ENCODE data around the gene BTG1. TPM values are rescaled to one million over a fixed set of nuclear protein-coding genes. Genes with fewer than 3 reads are reported as not detected.

Gene BTG1
- total RNA-seq, 2 experiments from 2014 or later: 32.8 to 93.4 TPM

DNA sequence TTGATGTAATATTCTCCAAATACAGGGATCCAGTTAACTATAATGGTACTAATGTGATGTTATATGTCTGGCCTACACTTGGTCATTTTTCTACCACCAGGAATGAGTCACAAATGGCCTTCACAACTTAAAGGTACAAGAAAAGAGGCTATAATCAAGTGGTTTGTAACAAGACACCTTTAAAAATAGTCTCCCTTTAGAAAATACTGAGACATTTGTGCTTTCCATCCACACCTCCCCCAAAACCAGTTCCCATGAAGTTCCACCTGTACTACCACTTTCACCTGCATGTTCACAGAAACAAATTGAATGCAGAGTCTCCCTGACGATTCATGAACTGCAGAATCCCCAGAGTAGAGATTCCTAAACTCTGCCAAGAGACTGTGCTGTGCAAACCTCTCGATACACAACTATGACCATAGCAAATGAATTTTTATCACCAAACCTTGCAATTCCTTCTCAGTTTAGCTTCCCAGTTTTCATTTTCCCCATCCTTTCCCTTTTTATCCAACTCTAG is 6.0 kb downstream of the BTG1 start:
- Histone ChIP-seq H3K36me3 (ENCODE audit: insufficient read depth, low read length) (peaks cover 98% of the 10 kb centered on the region), H3K4me1 (ENCODE audit: insufficient read depth, low read length, poor library complexity, severe bottlenecking) (peaks cover 51% of the 10 kb centered on the region), H3K27ac (ENCODE audit: low read depth, low read length, poor library complexity, severe bottlenecking) (no peak overlapping the region), H3K79me2 (ENCODE audit: insufficient read depth, low read depth, low read length) (peaks cover 100% of the 10 kb centered on the region), H2AFZ (ENCODE audit: low read length) (no peak overlapping the region), H4K20me1 (ENCODE audit: insufficient read depth, low read length) (peaks cover 91% of the 10 kb centered on the region), H3K9me3 (ENCODE audit: low read length) (no peaks in the 10 kb centered on the region), H3K4me2 (ENCODE audit: low read length) (peak overlapping the region; percentile 98), H3K4me3 (ENCODE audit: low read depth, low read length, poor library complexity, severe bottlenecking) (peak overlapping the region; percentile 86), H3K9me2 (ENCODE audit: insufficient read depth, low read length) (no peaks in the 10 kb centered on the region)
- TF ChIP-seq EZH2phosphoT487 (IDR thresholded peaks at IDR 0.05; ENCODE audit: borderline replicate concordance, low read depth, low read length): no peak
- TF ChIP-seq, protein P1, sequence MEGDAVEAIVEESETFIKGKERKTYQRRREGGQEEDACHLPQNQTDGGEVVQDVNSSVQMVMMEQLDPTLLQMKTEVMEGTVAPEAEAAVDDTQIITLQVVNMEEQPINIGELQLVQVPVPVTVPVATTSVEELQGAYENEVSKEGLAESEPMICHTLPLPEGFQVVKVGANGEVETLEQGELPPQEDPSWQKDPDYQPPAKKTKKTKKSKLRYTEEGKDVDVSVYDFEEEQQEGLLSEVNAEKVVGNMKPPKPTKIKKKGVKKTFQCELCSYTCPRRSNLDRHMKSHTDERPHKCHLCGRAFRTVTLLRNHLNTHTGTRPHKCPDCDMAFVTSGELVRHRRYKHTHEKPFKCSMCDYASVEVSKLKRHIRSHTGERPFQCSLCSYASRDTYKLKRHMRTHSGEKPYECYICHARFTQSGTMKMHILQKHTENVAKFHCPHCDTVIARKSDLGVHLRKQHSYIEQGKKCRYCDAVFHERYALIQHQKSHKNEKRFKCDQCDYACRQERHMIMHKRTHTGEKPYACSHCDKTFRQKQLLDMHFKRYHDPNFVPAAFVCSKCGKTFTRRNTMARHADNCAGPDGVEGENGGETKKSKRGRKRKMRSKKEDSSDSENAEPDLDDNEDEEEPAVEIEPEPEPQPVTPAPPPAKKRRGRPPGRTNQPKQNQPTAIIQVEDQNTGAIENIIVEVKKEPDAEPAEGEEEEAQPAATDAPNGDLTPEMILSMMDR (conservative IDR thresholded peaks at IDR 0.05; ENCODE audit: low read length): no peak
- no peak for DNase-seq (ENCODE audit: low spot score)
- no TSS peak for BruUV-seq (replicated peaks)
- POLR2A ChIA-PET: no interaction called here
- CTCF ChIA-PET (ENCODE audit: unreplicated experiment): no interaction called here
- intact Hi-C loops (cut with micrococcal nuclease; ENCODE audit: unreplicated experiment): loop anchor here (5.0 kb wide), 2 partner anchors 147 to 327 kb away; no protein-coding TSS in a partner anchor

DNA sequence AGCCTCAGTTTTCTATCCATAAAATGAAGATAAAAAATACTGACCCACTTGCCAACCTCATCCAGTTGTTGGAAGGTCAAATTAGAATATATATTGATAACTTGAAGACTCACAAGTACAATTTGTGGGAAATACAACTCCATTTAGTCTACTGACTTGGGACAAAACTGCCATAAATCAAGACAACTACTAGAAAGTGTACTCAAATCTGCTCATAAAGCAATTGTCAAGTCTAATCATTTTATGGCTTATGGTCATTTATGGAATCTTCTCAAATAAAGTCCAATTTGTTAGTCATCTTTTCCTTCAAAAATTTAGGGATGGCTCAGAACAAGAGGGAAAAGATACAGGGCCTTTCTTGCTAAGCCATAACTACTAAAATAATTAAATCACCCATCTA is 7.0 kb downstream of the BTG1 start:
- no peaks in the 10 kb centered on the region for H3K9me3 ChIP-seq (ENCODE audit: low read length)
- no peaks in the 10 kb centered on the region for H3K9me2 ChIP-seq (ENCODE audit: insufficient read depth, low read length)
- no peak overlapping the region for H3K27ac ChIP-seq (ENCODE audit: low read depth, low read length, poor library complexity, severe bottlenecking)
- intact Hi-C loops (cut with micrococcal nuclease; ENCODE audit: unreplicated experiment): no loop called here
- peaks cover 62% of the 10 kb centered on the region for H3K4me1 ChIP-seq (ENCODE audit: insufficient read depth, low read length, poor library complexity, severe bottlenecking)
- H3K4me2 ChIP-seq (ENCODE audit: low read length): peak overlapping the region; percentile 98
- TF ChIP-seq, protein P1 (conservative IDR thresholded peaks at IDR 0.05; ENCODE audit: low read length): no peak
- TF ChIP-seq EZH2phosphoT487 (IDR thresholded peaks at IDR 0.05; ENCODE audit: borderline replicate concordance, low read depth, low read length): no peak
- peaks cover 97% of the 10 kb centered on the region for H3K36me3 ChIP-seq (ENCODE audit: insufficient read depth, low read length)
- ChIA-PET CTCF (ENCODE audit: unreplicated experiment) (no interaction called here), POLR2A (interaction anchor here (0.6 to 2.3 kb wide), 7 partner anchors 13 to 327 kb away, joined by 3 to 9 read pairs (median 5); no protein-coding TSS in a partner anchor)
- H4K20me1 ChIP-seq (ENCODE audit: insufficient read depth, low read length): peaks cover 92% of the 10 kb centered on the region
- H3K79me2 ChIP-seq (ENCODE audit: insufficient read depth, low read depth, low read length): peaks cover 100% of the 10 kb centered on the region
- no peak for DNase-seq (ENCODE audit: low spot score)
- BruUV-seq (replicated peaks): no TSS peak
- H2AFZ ChIP-seq (ENCODE audit: low read length): no peak overlapping the region
- peak overlapping the region; percentile 86 for H3K4me3 ChIP-seq (ENCODE audit: low read depth, low read length, poor library complexity, severe bottlenecking)

DNA sequence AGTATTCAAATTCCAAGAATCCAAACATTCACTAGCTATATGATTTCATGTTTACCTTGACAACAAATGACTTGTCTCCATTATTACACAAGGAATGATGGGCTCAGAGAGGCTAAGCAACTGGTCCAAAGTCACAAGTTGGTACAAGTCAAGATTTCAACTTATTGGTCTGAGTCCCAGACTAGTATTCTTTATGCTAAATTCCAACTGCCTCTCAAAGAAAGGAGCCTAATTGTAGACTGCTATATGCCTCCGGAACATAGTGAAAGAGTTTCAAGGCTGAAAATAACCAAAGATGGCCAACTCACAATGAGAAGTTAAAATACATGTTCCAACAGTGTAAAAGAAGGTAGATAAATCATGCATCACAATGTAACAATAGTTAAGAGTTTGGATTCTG is 7.5 kb downstream of the BTG1 start:
- no peak for DNase-seq (ENCODE audit: low spot score)

More for the DNA sequence above, 7.5 kb downstream of the BTG1 start:
- ChIA-PET POLR2A (interaction anchor here (0.6 to 4.9 kb wide), 22 partner anchors 8 to 1719 kb away, joined by 3 to 65 read pairs (median 5); partner anchors contain the start of gene BTG1), CTCF (ENCODE audit: unreplicated experiment) (interaction anchor here (1.0 kb wide), 1 partner anchor 107 kb away, joined by 3 read pairs; no protein-coding TSS in a partner anchor)
- Histone ChIP-seq H3K4me3 (ENCODE audit: low read depth, low read length, poor library complexity, severe bottlenecking) (peak overlapping the region; percentile 86), H3K9me2 (ENCODE audit: insufficient read depth, low read length) (no peaks in the 10 kb centered on the region), H3K4me1 (ENCODE audit: insufficient read depth, low read length, poor library complexity, severe bottlenecking) (peaks cover 67% of the 10 kb centered on the region), H4K20me1 (ENCODE audit: insufficient read depth, low read length) (peaks cover 92% of the 10 kb centered on the region), H3K9me3 (ENCODE audit: low read length) (no peaks in the 10 kb centered on the region), H3K27ac (ENCODE audit: low read depth, low read length, poor library complexity, severe bottlenecking) (no peak overlapping the region), H3K79me2 (ENCODE audit: insufficient read depth, low read depth, low read length) (peaks cover 100% of the 10 kb centered on the region), H3K4me2 (ENCODE audit: low read length) (peak overlapping the region; percentile 98), H2AFZ (ENCODE audit: low read length) (no peak overlapping the region), H3K36me3 (ENCODE audit: insufficient read depth, low read length) (peaks cover 97% of the 10 kb centered on the region)
- TF ChIP-seq, protein P1 (conservative IDR thresholded peaks at IDR 0.05; ENCODE audit: low read length): no peak
- intact Hi-C loops (cut with micrococcal nuclease; ENCODE audit: unreplicated experiment): no loop called here
- no TSS peak for BruUV-seq (replicated peaks)
